NCI-H2107 (cell line): Measurements from ENCODE around the gene SLC8A3.

Experiments used
- DNase-seq: peaks from one replicate; lab custom pipeline; 2025; lab: John Stamatoyannopoulos, UW

SLC8A3 gene

DNA sequence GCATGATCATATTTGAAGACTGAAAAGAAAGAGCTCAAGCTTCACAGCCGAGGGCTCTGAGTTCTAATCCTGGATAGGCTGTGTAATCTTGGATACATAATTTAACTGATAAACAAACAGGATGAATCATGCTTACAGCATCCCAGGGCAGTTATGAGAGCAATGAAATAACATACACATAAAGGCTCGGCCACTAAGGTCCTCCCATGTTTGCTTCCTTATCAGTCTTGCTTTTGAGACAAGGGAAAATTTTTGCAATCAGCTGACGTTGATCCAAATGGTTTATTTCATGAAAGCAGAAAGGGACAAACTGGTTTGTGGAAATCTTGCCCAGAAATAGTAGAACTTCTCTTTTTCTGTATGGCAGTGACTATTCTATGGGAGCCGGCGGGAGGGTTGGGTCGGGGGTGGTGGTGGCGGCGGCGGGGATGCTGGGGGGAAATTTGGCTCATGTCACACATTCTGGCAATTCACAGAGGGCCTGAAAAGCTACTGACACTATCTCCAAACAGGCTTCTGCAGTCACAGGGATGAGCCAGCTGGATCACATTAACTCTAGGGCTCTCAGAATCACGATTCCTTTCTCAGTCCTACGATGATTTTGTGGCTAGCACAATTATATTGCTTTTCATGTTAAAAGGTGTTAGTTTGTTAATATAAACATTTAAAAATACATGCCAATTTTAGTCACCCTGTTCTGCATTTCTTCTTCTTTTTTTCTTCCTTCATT lies 124.5 kb downstream of the SLC8A3 start:
- no peak for DNase-seq

DNA sequence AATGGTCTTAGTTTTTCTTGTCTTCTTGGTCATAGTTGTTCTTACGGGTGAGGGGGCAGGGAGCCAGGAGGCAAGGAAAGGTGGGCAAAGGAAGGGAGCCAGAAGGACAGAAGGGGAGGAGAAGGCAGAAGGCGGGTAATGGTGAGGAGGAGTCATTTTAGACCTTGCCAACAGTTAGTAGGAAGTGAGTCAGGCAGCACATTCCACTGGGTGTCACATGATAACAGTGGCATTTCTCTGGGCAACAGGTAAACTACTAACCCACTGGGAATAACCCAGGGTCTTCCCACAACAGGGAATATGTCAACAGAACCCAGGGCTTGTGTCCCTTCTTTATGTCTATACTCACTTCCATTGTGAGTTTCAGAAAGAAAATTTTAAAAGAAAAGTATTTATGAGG lies 127.6 kb downstream of the SLC8A3 start:
- DNase-seq: no peak

DNA sequence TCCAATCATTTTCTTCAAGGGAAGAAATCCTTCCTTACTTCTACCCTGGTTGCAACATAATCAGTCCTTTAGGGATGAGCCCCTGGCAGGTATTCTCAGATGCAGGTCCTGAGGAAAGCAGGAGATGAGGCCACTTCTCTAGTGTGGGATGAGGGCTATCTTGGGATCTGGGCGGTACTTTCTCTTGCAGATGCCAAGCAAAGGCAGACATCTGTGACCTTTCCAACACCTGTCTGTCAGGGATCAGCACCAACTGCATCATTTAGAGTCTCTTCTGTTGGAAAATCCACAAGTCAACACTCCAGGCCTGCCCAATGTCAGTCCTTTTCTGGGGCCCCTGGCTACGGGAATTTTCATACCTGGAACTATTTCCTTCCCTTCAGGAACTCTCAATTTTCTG lies 129.2 kb downstream of the SLC8A3 start:
- DNase-seq: no peak

DNA sequence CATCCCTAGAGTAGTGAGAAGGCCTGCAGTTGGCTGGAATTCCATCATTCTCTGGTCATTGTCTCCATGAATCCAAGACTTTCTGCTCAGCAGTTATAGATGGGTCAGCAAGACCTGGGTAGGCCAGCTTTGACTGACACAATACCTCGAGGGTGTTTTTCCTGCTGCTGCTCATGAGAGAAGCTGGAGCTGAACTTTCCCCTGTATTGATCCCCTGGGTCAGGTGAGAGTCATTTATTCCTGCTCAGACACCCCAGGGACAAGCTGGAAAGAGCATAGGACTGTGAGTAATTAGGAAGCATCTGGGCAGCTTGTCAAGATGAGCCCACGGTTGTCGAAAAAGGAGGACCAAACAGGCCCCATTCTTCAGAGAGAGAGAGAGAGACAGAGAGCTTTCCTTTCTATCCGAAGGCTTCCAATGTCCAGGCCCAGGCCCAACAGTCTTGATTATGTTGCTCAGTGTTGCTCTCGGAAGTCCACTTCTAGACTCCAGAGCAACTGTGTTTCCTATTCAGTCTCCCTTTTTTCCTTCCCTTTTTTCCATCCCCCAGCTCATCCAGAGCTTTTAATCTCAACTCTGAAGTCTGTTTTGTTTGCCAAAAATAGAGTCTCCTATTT lies 131.1 kb downstream of the SLC8A3 start:
- no peak for DNase-seq

DNA sequence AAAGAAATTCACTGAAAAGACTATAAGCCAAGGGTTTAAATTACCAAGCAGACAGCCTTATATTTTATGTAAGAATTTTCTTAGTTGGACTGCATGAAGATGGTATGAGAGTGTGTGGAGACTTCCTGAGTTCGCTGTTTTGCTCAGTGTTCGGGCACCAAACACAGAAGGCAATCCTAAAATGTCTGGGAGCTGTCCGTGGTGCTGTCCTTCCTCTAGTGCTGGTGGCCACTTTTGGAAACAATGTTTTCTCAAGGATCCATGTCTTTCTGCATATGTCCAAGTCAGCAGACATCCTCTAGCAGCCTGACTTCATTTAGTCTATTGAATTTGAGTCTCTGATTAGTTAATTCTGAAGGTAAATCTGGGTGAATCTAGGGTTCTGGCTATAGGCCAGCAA lies 135.8 kb downstream of the SLC8A3 start:
- DNase-seq: no peak

DNA sequence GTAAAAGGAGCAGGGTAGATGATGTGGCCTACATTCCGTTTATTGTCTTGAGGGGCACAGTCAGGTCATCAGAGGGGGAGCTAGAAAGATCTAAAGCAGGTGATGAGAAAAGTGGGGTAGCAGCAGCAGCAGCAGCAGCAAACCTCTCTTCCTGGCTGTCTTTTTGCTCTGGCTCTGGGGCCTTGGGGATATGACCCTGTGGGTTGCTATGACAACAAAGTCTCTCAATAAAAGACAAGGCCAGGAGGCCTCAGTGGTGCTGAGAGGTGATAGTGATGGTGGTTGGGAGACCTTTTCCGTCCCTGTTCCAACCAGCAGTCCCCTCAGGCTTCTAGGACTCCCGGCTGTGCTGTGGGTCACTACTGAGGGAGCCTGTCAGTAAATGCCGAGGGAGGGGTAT lies 138.6 kb downstream of the SLC8A3 start:
- DNase-seq: no peak

DNA sequence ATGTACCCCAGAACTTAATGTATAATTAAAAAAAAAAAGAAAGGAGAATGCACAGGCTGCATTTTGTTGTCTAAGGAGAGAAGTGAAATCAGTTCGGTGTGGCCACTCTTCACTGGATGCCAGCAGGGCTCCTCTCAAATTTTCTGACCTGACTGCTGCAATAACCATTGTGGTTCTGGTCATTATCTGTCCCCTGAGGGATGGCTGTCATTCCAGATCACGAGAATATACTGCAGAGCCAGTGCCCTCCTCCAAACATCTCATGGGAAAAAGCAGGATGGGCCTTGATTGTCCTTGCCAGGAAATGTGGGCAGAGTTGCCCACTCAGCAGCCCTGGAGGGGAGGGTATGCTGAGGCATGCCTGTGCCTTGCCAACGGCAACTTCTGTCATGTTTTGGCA lies 139.1 kb downstream of the SLC8A3 start:
- no peak for DNase-seq

DNA sequence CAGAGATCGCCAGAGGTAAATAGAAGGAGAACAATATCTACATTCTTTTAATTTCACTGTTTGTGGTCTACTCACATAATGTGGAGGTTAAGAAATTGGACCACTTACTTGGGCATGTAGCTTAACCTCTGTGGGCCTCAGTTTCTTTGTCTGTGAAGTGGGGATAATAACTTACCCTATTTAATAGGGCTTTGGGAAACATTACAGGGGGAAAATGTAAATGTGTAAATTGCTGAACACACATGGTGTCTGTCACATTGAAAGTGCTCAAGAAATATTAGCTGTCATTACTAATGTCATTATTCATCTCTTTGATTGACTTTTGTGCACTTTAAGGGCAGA lies 140.5 kb downstream of the SLC8A3 start:
- no peak for DNase-seq

DNA sequence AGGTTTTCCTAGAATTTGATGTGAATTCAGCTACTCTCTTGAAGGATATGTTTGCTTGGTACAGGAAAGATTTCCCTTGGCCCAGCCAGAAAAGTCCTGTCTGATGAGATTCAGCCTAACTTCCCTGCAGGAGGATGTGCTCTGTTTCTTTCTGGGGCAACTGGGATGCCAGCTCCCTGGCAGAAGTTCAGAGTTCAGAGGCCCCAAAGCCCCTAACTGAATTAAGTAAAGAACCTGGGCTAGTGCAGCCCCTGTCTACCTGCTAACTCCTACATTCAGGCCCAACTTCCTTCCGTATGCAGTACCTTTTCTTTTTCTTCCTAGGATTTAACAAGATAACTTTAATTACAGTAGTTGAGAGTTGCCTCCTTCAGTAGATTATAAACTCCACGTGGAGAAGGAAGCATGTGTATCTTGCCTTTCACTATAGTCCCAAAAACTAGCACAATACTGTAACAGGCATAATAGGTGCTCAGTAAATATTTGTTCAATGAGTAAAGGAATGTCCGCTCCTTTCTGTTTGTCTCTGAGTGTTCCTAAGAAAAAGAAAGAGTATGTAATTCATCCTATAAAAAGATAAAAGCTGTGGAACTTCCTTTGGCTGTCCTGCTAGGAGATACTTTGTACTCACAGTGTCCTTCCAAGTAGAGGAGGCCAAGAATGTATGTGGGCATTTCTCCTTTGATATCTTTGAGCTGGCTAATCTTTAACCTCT lies 141.0 kb downstream of the SLC8A3 start:
- no peak for DNase-seq

DNA sequence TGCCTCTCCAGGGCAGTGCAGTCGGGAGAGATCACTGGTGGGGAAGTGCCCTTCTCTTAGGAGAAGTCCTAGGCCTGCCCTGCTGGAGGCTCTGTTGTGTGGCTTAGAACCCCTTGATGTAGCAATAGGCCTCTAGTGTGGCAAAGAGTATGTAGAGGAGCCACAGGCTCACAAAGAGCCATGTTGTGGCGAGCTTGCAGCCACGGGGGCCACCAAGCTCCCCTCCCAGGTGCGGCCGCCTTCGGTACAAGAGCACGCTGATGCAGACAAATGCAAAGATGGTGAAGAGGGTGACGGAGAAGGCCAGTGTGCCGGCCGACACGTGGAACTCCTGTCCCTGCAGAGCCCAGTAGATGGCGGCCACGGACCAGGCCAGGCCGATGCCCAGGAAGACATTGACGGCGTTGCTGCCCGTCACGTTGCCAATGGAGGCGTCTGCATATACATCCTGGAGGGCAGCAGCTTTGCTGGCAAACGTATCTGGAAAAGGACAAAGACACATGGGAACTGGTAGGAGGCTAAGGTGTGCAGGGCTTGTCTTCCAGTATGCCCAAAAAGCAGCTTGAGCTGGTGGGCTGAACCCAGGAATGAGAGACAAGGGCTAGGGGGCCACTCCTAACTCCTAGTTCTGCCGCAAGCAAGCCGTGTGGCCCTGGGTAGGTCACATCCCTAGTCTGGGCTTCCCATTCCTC lies 142.8 kb downstream of the SLC8A3 start:
- DNase-seq: peak; percentile 86

DNA sequence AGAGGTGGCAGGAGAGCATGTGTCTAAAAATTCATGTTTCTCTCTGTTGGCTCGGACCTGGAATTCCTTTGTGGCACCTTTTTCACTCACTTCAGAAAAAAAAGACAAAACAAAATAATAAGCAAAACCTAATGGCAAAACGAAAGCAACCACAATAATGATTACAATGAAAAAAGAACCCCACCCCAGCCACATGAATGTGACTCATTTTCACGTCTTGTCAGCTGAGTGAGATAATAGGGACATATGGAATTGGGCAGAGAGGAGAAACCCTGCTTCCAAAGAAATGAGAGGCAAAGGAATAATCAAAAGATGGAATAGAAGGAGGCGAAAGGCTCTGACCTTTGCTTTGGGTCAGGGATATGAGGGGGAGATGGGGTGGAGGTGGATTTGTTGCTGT lies 143.4 kb downstream of the SLC8A3 start:
- no peak for DNase-seq

DNA sequence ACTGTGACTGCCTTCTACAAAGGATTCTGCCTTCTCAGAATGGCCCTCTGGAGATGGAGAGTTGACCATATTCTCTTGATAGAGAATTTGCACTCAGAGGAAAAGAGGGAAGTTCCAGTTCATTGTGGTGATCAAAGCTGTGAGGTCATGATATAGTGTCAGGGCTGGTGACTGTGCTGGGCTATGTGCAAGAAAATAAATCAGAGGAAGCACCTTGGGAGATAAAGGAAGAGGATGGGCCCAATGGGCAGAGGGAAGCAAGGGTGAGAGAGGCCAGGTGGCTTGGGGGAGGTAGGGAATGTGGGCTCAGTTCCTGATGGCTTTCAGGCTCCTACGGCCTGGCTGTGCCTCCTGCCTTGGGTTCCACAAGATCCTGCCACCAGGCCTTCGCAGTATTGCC lies 145.8 kb downstream of the SLC8A3 start:
- DNase-seq: no peak

DNA sequence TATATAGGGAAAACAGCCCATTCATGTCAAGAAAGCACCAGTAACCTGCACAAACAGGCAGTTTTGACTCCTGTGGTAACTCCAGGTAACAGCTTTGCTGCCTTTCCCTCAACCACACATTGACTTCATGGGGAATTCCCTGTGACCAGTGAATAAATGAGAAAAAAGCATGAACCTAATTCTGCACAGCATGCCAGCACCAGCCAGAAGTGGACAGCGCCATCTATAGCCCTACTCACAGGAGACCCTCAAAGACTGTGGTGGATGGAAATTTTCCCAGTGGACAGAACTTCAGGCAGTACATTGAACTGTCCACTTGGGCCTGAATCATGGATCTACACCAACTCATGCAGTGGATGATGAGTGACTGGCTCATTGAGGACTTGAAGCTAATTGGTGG lies 152.1 kb downstream of the SLC8A3 start:
- no peak for DNase-seq

DNA sequence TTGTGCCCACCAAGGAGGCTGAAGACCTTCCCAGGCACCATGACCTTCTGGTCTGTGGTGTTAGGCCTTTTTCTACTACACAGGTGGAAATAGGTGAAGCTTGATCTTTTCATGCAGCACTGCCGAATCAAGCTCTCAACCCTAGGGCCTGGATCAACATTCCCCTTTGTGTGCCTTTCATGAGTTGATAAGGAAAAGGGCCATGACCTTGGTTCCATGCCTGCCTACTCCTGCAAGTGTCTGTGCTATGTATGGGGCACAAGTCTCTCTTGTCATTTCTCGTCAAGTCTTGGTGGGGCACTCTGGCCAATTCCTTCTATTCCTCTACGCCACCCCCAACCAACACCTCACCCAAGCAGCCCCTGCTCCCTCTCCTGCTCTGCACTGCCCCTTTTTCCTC lies 154.5 kb downstream of the SLC8A3 start:
- DNase-seq: no peak

DNA sequence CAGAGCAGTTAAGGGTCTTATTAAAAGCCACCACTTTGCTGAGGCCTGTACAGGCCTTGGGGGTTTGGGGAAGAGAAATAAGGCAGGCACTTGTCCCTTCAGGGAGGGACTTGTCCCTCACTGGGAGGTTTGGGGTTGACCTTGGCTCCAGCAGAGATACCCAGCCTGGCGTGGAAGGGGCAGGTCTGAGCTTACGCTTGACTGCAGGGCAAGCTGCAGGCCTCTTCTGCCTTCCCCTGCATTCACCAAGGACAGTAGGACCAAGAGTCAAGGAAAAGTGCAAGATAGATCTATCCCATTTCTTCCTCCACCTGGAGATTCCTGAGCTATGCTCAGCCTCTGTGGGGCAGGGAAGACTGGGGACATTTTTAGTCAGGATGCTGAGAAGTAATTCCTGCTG lies 155.2 kb downstream of the SLC8A3 start:
- DNase-seq: no peak

DNA sequence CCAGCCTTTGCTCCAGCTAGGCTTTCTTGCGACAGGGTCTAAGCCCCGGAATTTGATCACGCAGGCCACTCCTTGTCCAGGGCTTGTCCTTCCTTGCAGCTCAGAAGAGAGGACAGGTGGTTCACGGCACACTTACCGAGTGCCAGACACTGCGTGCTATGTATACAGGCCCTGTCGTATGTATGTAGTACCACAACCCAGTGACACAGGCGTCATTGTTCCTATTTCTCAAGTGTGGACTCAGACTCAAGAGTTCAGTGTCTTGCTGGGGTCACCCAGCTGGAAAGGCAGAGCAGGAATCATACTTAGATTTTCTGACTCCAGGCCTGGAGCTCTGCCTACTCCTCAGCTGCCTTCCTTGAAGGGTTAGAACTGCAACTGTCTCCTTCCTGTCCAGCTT lies 155.6 kb downstream of the SLC8A3 start:
- DNase-seq: no peak

DNA sequence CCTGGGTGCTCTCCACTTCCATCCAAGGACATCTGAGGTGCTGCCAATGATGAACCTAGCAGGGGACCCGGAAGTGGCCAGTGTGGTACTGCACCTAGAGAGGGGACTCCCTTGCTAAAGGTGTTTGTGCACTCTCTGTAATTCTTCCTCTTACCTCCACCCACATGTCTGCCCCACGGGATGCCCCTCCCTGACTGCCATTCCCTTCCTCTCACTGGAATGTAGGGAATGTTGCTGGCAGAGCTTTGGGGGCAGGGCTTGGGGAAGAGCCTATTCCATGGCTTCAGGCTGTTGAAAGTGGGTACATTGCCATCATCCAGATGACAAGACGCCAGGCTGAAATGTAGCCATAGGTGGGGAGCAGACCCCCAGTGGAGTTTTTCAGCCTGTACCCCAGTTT lies 156.3 kb downstream of the SLC8A3 start:
- no peak for DNase-seq

DNA sequence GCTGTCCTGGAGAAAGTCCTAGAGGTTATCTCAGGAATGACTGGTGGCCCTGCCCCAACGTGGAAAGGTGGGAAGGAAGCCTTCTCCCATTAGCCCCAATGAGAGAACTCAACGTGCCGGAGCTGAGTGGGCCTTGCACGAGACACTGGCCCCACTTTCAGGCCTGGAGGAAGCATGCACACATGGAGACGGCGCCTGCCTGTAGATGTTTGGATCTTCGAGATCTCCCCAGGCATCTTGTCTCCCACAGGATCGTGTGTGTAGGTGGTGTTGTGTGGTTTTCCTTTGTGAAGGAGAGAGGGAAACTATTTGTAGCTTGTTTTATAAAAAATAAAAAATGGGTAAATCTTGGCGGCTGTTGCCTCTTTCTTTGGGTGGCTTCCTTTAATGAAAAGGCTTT lies 156.7 kb downstream of the SLC8A3 start:
- DNase-seq: no peak

DNA sequence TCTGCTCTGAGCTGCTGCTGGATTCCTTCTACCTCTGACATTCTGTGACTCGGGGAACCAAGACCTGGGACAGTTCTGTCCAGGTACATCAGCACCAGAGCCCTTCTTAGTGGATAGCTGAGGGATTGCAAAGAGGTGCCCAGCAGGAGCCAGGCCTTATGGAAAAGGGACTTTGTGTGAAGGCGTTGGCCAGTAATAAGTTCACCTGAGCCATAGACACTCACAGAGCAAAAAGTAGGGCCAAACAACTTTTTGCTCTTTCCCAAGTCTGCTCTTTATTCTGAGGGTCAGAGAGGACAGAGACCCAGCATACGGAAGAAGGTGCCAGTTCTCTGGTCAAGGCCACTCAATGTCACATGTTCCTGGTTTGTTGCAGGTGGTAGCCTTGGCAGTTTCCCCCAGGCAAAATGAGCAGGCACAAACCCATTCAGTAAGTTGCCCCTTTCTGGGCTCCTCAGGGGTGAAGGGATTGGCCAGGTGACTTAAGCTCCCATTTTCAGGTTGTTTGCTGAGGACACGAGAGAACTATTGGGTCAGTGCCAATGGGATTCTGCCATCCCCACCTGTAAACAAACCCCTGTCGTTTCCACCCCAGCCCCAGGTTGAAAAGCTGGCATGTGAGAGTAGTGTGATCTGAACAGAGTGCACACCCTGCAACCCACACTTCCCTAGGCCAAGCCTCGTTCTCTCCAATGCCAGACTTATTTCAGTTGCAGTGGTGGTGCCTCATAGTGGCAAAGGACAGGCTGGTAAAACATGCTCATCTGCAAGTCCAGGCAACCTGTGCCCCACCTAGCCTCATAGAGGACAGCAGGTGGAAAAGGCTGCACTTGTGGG lies 159.2 kb downstream of the SLC8A3 start:
- DNase-seq: no peak

DNA sequence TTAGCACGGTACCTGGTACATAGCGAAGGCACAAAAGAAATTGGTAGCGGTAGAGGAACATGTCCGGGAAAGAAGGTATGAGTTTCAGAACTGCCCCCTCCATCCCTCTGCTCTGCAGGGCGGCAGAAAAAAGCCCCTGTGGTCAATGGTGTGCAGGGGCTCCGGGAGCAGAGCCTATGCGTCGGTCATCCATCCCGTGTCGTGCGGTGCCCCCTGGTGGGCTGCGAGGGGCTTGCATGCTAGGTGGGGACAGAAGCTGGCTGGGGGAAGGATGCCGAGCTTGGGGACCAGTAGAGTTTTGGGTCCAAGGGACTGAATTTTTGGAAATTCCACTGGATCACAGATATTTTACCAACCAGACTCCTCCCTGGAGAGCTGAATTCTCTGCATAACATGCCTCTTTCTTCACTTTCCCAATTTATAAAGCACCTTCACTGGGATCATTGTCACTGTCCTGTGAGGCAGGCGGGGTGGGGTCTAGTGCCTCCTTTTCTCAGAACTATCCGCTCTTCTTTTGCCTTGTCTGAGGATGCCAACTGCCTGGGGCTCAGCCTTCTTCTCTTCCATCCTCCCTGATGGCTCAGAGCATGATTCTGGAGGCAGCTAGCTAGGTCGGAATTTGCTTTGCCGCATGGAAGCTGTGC lies 160.8 kb downstream of the SLC8A3 start:
- peak; percentile 68 for DNase-seq

DNA sequence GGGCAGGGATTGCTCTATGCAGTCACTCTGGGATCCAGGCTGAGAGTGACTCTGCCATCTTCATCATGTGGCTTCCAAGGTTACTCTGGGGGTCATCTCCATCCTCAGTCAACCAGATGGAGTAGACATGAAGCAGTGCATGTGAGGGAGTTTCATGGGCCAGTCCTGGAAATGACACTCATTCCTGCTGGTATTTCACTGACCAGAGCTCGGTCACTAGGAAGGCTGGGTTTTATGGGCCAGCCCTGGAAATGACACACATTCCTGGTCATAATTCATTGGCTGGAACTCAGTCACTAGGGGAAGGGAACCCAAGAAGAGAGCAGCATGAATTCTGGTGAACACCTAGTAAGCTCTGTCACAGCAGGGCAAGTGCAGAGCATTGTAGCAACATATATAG lies 164.9 kb downstream of the SLC8A3 start:
- no peak for DNase-seq
